GM12874 (cell line): Measurements from ENCODE around the gene MRPL4.

Experiments used
- TF ChIP-seq, protein P1 (sequence below): IDR thresholded peaks from 2 replicates; pipeline ENCODE4 v1.5.1; 2011; ENCODE audit warnings: low read depth, mild to moderate bottlenecking, control low read depth, low read length, moderate library complexity; ENCODE audit not compliant: insufficient read depth

The MRPL4 gene

GRCh38 chr19:10288662-10289166, 36.7 kb downstream of the MRPL4 start:
- TF ChIP-seq, protein P1, sequence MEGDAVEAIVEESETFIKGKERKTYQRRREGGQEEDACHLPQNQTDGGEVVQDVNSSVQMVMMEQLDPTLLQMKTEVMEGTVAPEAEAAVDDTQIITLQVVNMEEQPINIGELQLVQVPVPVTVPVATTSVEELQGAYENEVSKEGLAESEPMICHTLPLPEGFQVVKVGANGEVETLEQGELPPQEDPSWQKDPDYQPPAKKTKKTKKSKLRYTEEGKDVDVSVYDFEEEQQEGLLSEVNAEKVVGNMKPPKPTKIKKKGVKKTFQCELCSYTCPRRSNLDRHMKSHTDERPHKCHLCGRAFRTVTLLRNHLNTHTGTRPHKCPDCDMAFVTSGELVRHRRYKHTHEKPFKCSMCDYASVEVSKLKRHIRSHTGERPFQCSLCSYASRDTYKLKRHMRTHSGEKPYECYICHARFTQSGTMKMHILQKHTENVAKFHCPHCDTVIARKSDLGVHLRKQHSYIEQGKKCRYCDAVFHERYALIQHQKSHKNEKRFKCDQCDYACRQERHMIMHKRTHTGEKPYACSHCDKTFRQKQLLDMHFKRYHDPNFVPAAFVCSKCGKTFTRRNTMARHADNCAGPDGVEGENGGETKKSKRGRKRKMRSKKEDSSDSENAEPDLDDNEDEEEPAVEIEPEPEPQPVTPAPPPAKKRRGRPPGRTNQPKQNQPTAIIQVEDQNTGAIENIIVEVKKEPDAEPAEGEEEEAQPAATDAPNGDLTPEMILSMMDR, result no peak

DNA sequence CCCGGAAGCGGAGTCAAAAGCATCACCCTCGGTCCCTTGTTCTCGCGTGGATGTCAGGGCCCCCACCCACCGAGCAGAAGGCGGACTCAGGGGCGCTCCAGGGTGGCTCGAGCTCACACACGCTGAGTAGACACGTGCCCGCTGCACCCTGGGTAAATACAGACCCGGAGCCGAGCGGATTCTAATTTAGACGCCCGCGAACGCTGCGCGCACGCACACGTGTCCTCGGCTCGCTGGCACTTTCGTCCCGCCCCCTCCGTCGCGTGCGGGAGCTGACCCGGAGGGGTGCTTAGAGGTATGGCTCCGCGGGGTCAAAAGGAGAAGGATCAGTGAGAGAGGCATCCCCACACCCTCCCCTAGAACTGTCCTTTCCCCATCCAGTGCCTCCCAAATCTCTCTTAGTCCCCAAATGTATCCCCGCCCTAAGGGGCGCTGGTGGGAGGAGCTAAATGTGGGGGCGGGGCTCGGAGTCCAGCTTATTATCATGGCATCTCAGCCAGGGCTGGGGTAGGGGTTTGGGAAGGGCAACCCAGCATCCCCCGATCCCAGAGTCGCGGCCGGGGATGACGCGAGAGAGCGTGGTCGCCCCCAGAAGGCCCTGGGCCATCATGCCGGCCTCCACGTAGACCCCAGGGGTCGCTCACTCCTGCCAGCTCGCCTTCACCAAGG, 37.3 kb downstream of the MRPL4 start:
- TF ChIP-seq, protein P1, result no peak

GRCh38 chr19:10289836-10290356, 37.9 kb downstream of the MRPL4 start, which contains the start of gene ICAM5:
Gene ICAM5 (plus strand): TSS chr19:10289952. CDS start chr19:10290044, 92 bp downstream.
- TF ChIP-seq, protein P1, result no peak

GRCh38 chr19:10290357-10290875, 38.4 kb downstream of the MRPL4 start:
- TF ChIP-seq, protein P1, result no peak

- TF ChIP-seq, protein P1, result no peak
Observed at GRCh38 chr19:10290876-10291553, 39.0 kb downstream of the MRPL4 start.

- TF ChIP-seq, protein P1, result no peak
Observed at GRCh38 chr19:10291554-10292205, 39.7 kb downstream of the MRPL4 start.

- TF ChIP-seq, protein P1, result no peak
Observed at GRCh38 chr19:10292206-10292788, 40.3 kb downstream of the MRPL4 start.
